Measurements from ENCODE around the gene WASL.

Gene WASL

GRCh38 chr7:123770378-123770777 lies 21.6 kb upstream of the WASL start:
- Histone ChIP-seq H3K9me3 (ENCODE audit: control insufficient read depth in 1 of 2, low read length in 2 of 2) (no peaks in the 10 kb centered on the region), H3K4me1 (ENCODE audit: control insufficient read depth in 1 of 2, insufficient read depth in 2 of 2, low read length in 2 of 2) (no peaks in the 10 kb centered on the region), H3K36me3 (ENCODE audit: control insufficient read depth in 1 of 2, insufficient read depth in 2 of 2, low read length in 2 of 2) (no peaks in the 10 kb centered on the region), H3K9ac (ENCODE audit: low read depth in 1 of 2, low read length in 2 of 2) (no peak overlapping the region), H3K27ac (ENCODE audit: low read depth, low read length) (no peak overlapping the region), H3K27me3 (ENCODE audit: control insufficient read depth in 1 of 2, insufficient read depth in 2 of 2, low read length in 2 of 2) (no peaks in the 10 kb centered on the region), H3K4me3 (ENCODE audit: low read depth in 1 of 2, low read length in 2 of 2) (no peak overlapping the region)

DNA sequence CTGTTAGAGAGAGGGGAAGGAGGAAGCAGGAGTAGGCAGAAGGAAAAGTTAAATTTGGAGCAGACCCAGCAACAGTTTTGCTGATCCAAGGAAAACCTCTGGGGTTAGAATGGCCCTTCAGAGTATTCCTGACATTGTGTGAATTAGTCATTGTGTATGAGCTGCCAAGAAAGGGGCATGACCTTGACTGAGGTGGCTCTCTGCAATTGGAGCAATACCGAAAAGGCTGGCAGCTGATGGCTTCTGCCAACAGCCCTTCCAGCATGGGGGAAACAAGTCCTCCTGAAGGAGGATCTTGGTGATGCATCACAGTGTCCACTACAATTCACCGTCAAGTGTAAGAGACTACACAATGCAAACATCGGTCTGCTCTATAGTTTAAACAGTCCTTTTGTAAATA lies 20.6 kb upstream of the WASL start:
- no peaks in the 10 kb centered on the region for H3K4me1 ChIP-seq (ENCODE audit: control insufficient read depth in 1 of 2, insufficient read depth in 2 of 2, low read length in 2 of 2)
- H3K27ac ChIP-seq (ENCODE audit: low read depth, low read length) = no peak overlapping the region
- no peaks in the 10 kb centered on the region for H3K9me3 ChIP-seq (ENCODE audit: control insufficient read depth in 1 of 2, low read length in 2 of 2)
- no peaks in the 10 kb centered on the region for H3K27me3 ChIP-seq (ENCODE audit: control insufficient read depth in 1 of 2, insufficient read depth in 2 of 2, low read length in 2 of 2)
- no peak overlapping the region for H3K9ac ChIP-seq (ENCODE audit: low read depth in 1 of 2, low read length in 2 of 2)
- no peak overlapping the region for H3K4me3 ChIP-seq (ENCODE audit: low read depth in 1 of 2, low read length in 2 of 2)
- H3K36me3 ChIP-seq (ENCODE audit: control insufficient read depth in 1 of 2, insufficient read depth in 2 of 2, low read length in 2 of 2) = no peaks in the 10 kb centered on the region

DNA sequence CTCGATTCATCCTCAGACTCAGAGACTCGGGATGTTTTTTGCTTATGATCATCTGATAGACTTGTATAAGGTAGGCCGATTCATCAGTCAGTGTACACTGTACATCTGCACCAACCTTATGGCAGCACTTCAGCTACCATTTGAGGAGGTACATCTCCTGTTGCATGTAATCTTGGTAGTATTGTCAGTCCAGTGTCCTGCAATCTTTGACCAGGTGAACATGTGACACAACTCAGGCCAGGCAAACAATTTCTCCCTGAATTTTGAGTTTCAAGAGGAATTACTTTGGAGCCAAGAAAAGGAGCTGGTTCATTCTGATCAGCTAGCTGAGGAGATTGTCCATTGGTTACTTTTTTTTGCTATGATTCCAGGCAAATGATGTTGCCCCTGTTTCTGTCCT lies 19.7 kb upstream of the WASL start:
- no peak overlapping the region for H3K27ac ChIP-seq (ENCODE audit: low read depth, low read length)
- H3K9ac ChIP-seq (ENCODE audit: low read depth in 1 of 2, low read length in 2 of 2) = no peak overlapping the region
- no peaks in the 10 kb centered on the region for H3K9me3 ChIP-seq (ENCODE audit: control insufficient read depth in 1 of 2, low read length in 2 of 2)
- H3K27me3 ChIP-seq (ENCODE audit: control insufficient read depth in 1 of 2, insufficient read depth in 2 of 2, low read length in 2 of 2) = no peaks in the 10 kb centered on the region
- H3K36me3 ChIP-seq (ENCODE audit: control insufficient read depth in 1 of 2, insufficient read depth in 2 of 2, low read length in 2 of 2) = no peaks in the 10 kb centered on the region
- no peaks in the 10 kb centered on the region for H3K4me1 ChIP-seq (ENCODE audit: control insufficient read depth in 1 of 2, insufficient read depth in 2 of 2, low read length in 2 of 2)
- H3K4me3 ChIP-seq (ENCODE audit: low read depth in 1 of 2, low read length in 2 of 2) = no peak overlapping the region

GRCh38 chr7:123763191-123763661 lies 14.4 kb upstream of the WASL start:
- Histone ChIP-seq H3K9ac (ENCODE audit: low read depth in 1 of 2, low read length in 2 of 2) (no peak overlapping the region), H3K27ac (ENCODE audit: low read depth, low read length) (no peak overlapping the region), H3K36me3 (ENCODE audit: control insufficient read depth in 1 of 2, insufficient read depth in 2 of 2, low read length in 2 of 2) (no peaks in the 10 kb centered on the region), H3K9me3 (ENCODE audit: control insufficient read depth in 1 of 2, low read length in 2 of 2) (no peaks in the 10 kb centered on the region), H3K4me3 (ENCODE audit: low read depth in 1 of 2, low read length in 2 of 2) (no peak overlapping the region), H3K4me1 (ENCODE audit: control insufficient read depth in 1 of 2, insufficient read depth in 2 of 2, low read length in 2 of 2) (no peaks in the 10 kb centered on the region), H3K27me3 (ENCODE audit: control insufficient read depth in 1 of 2, insufficient read depth in 2 of 2, low read length in 2 of 2) (no peaks in the 10 kb centered on the region)

DNA sequence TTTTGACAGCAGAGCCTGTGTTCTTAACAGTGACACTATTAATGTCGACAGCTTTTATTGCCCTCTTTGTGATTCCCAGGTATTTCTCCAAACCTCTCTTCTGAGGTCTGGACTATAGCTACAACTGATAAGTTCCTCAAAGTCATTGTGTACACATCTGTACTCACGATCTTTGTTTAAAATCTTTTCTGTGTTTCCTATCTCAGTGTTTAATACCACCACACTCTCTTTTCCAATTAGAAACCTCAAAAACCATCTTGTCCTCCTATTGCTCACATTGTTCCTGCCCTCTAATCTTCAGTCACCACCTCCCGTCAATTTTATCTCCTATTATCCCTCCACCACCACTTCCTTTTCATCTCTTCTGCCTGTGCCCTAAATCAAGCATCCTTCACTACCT lies 12.9 kb upstream of the WASL start:
- H3K27me3 ChIP-seq (ENCODE audit: control insufficient read depth in 1 of 2, insufficient read depth in 2 of 2, low read length in 2 of 2) = no peaks in the 10 kb centered on the region
- H3K36me3 ChIP-seq (ENCODE audit: control insufficient read depth in 1 of 2, insufficient read depth in 2 of 2, low read length in 2 of 2) = no peaks in the 10 kb centered on the region
- no peak overlapping the region for H3K9ac ChIP-seq (ENCODE audit: low read depth in 1 of 2, low read length in 2 of 2)

GRCh38 chr7:123757095-123757494 lies 8.3 kb upstream of the WASL start:
- no peak overlapping the region for H3K27ac ChIP-seq (ENCODE audit: low read depth, low read length)
- H3K27me3 ChIP-seq (ENCODE audit: control insufficient read depth in 1 of 2, insufficient read depth in 2 of 2, low read length in 2 of 2) = no peaks in the 10 kb centered on the region
- H3K4me3 ChIP-seq (ENCODE audit: low read depth in 1 of 2, low read length in 2 of 2) = no peak overlapping the region
- no peaks in the 10 kb centered on the region for H3K9me3 ChIP-seq (ENCODE audit: control insufficient read depth in 1 of 2, low read length in 2 of 2)
- H3K9ac ChIP-seq (ENCODE audit: low read depth in 1 of 2, low read length in 2 of 2) = no peak overlapping the region
- no peaks in the 10 kb centered on the region for H3K36me3 ChIP-seq (ENCODE audit: control insufficient read depth in 1 of 2, insufficient read depth in 2 of 2, low read length in 2 of 2)
- peaks cover 5 to 10% of the 10 kb centered on the region in 2 donors for H3K4me1 ChIP-seq (ENCODE audit: control insufficient read depth in 1 of 2, insufficient read depth in 2 of 2, low read length in 2 of 2)

More for the DNA sequence above, 12.9 kb upstream of the WASL start:
- H3K4me1 ChIP-seq (ENCODE audit: control insufficient read depth in 1 of 2, insufficient read depth in 2 of 2, low read length in 2 of 2) = no peaks in the 10 kb centered on the region
- no peaks in the 10 kb centered on the region for H3K9me3 ChIP-seq (ENCODE audit: control insufficient read depth in 1 of 2, low read length in 2 of 2)
- no peak overlapping the region for H3K27ac ChIP-seq (ENCODE audit: low read depth, low read length)
- no peak overlapping the region for H3K4me3 ChIP-seq (ENCODE audit: low read depth in 1 of 2, low read length in 2 of 2)

DNA sequence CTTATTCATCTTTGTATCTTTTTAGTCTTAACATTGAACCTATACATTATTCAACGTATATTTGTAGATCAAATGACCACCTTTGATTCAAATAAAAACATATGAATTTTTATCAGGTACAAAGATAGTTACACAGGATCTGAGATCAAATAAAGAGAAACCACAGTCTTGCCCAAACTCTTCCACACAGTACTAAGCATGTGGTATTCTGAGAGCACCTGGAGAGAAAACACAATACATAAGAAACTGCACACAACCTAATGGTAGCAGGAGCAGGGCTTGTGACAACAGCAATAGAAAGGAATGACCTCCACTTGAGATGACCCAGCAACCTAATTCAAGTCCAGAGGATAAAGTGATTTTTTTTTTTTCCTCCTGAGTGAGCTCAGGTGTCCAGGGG lies 6.5 kb upstream of the WASL start:
- Histone ChIP-seq H3K27me3 (ENCODE audit: control insufficient read depth in 1 of 2, insufficient read depth in 2 of 2, low read length in 2 of 2) (no peaks in the 10 kb centered on the region), H3K27ac (ENCODE audit: low read depth, low read length) (no peak overlapping the region), H3K4me3 (ENCODE audit: low read depth in 1 of 2, low read length in 2 of 2) (no peak overlapping the region), H3K9ac (ENCODE audit: low read depth in 1 of 2, low read length in 2 of 2) (no peak overlapping the region), H3K9me3 (ENCODE audit: control insufficient read depth in 1 of 2, low read length in 2 of 2) (no peaks in the 10 kb centered on the region), H3K4me1 (ENCODE audit: control insufficient read depth in 1 of 2, insufficient read depth in 2 of 2, low read length in 2 of 2) (peaks cover 5 to 14% of the 10 kb centered on the region in 2 donors), H3K36me3 (ENCODE audit: control insufficient read depth in 1 of 2, insufficient read depth in 2 of 2, low read length in 2 of 2) (no peaks in the 10 kb centered on the region)

DNA sequence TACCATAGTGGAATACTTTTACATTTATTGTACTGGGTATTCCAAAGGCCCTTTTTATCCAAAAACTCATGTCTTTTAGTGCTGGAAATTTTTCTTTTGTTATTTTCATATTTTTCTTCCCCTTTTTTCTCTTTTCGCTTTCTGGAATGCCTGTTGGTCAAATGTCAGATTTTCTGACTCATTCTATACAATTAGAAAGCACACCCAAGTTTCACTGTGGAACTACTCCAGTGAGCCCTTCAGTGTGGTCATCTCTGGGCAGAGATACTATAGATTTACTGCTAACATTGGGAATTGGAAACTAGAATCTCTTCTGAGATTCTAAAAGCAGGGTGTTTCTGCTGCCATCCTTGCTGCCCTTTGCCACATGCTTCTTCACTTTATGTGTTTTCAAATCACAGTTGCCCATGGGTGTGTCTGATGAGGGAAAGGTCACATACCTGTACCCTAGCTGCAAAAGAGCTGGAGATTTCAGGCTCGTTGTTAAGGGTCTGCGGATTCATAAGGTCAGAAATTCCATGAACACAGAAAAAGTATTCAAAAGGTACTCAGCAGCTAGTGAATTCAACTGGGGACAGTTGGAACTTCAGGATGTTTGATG lies 5.6 kb upstream of the WASL start:
- no peaks in the 10 kb centered on the region for H3K27me3 ChIP-seq (ENCODE audit: control insufficient read depth in 1 of 2, insufficient read depth in 2 of 2, low read length in 2 of 2)
- no peaks in the 10 kb centered on the region for H3K36me3 ChIP-seq (ENCODE audit: control insufficient read depth in 1 of 2, insufficient read depth in 2 of 2, low read length in 2 of 2)
- no peak overlapping the region for H3K27ac ChIP-seq (ENCODE audit: low read depth, low read length)
- H3K9ac ChIP-seq (ENCODE audit: low read depth in 1 of 2, low read length in 2 of 2) = no peak overlapping the region
- peaks cover 5 to 18% of the 10 kb centered on the region in 2 donors for H3K4me1 ChIP-seq (ENCODE audit: control insufficient read depth in 1 of 2, insufficient read depth in 2 of 2, low read length in 2 of 2)
- H3K4me3 ChIP-seq (ENCODE audit: low read depth in 1 of 2, low read length in 2 of 2) = no peak overlapping the region
- H3K9me3 ChIP-seq (ENCODE audit: control insufficient read depth in 1 of 2, low read length in 2 of 2) = no peaks in the 10 kb centered on the region

DNA sequence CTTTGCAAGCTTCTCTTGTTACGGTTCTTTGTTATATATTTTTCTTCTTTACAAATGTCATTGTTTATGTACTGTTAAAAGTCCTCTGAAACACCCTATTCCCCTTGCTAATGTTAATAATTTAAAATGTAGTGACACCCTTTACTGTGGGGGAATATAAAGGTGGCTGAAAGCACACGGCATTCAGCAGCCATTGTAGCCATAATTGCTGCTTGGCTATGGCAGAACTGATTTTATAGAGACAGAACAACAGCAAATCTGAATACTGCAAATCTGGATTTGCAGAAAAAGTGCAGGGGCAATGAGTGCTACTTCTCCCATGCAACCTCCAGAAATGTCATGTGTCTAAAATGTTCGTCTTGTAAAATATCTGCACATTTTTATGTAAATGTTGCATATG lies 3.7 kb upstream of the WASL start:
- Histone ChIP-seq H3K9ac (ENCODE audit: low read depth in 1 of 2, low read length in 2 of 2) (no peak overlapping the region), H3K4me3 (ENCODE audit: low read depth in 1 of 2, low read length in 2 of 2) (no peak overlapping the region), H3K36me3 (ENCODE audit: control insufficient read depth in 1 of 2, insufficient read depth in 2 of 2, low read length in 2 of 2) (no peaks in the 10 kb centered on the region), H3K27ac (ENCODE audit: low read depth, low read length) (no peak overlapping the region), H3K27me3 (ENCODE audit: control insufficient read depth in 1 of 2, insufficient read depth in 2 of 2, low read length in 2 of 2) (no peaks in the 10 kb centered on the region), H3K4me1 (ENCODE audit: control insufficient read depth in 1 of 2, insufficient read depth in 2 of 2, low read length in 2 of 2) (peaks cover 6 to 18% of the 10 kb centered on the region in 2 donors), H3K9me3 (ENCODE audit: control insufficient read depth in 1 of 2, low read length in 2 of 2) (no peaks in the 10 kb centered on the region)

- peaks cover 12 to 24% of the 10 kb centered on the region in 2 donors for H3K4me1 ChIP-seq (ENCODE audit: control insufficient read depth in 1 of 2, insufficient read depth in 2 of 2, low read length in 2 of 2)
- H3K4me3 ChIP-seq (ENCODE audit: low read depth in 1 of 2, low read length in 2 of 2) = no peak overlapping the region
- H3K27ac ChIP-seq (ENCODE audit: low read depth, low read length) = no peak overlapping the region
- H3K27me3 ChIP-seq (ENCODE audit: control insufficient read depth in 1 of 2, insufficient read depth in 2 of 2, low read length in 2 of 2) = no peaks in the 10 kb centered on the region
- H3K9ac ChIP-seq (ENCODE audit: low read depth in 1 of 2, low read length in 2 of 2) = no peak overlapping the region
- H3K9me3 ChIP-seq (ENCODE audit: control insufficient read depth in 1 of 2, low read length in 2 of 2) = no peaks in the 10 kb centered on the region
- no peaks in the 10 kb centered on the region for H3K36me3 ChIP-seq (ENCODE audit: control insufficient read depth in 1 of 2, insufficient read depth in 2 of 2, low read length in 2 of 2)
Measured at GRCh38 chr7:123751821-123752220, 3.0 kb upstream of the WASL start.

Data from duodenal mucosa (tissue), 2 donors.